MM.1S (cell line): Measurements from ENCODE around the gene MICU2.

Experiments
- DNase-seq: peaks from one replicate; pipeline ENCODE4 v3.0.0-alpha.2; 2015
- H2AFZ ChIP-seq: fragments of 300-600 bp; sonication (generic); 2 replicates; pipeline ENCODE4 v1.6.0; 2016; ENCODE audit warnings: antibody characterized with exemption, low read length
- H3F3A ChIP-seq: fragments of 300-600 bp; sonication (generic); 2 replicates; pipeline ENCODE4 v1.6.1; 2016; ENCODE audit warnings: mild to moderate bottlenecking, antibody characterized with exemption, low read length, moderate library complexity, mixed read lengths; ENCODE audit not compliant: insufficient read depth
- H3K27ac ChIP-seq: fragments of 300-600 bp; sonication (generic); 2 replicates; pipeline ENCODE4 v1.5.1; 2016; ENCODE audit warnings: mild to moderate bottlenecking, low read length
- H3K27me3 ChIP-seq: fragments of 300-600 bp; sonication (generic); replicated peaks from 2 replicates; pipeline ENCODE4 v1.6.0; 2016; ENCODE audit warnings: low read length; ENCODE audit not compliant: insufficient read depth
- H3K36me3 ChIP-seq: fragments of 300-600 bp; sonication (generic); replicated peaks from 2 replicates; pipeline ENCODE4 v1.6.1; 2016; ENCODE audit warnings: mild to moderate bottlenecking, low read length, mixed read lengths; ENCODE audit not compliant: insufficient read depth
- H3K4me1 ChIP-seq: fragments of 300-600 bp; sonication (generic); 2 replicates; pipeline ENCODE4 v1.6.1; 2016; ENCODE audit warnings: low read length, mixed read lengths
- H3K4me2 ChIP-seq: fragments of 300-600 bp; sonication (generic); 2 replicates; pipeline ENCODE4 v1.6.0; 2016; ENCODE audit warnings: low read depth, low read length
- H3K4me3 ChIP-seq: fragments of 300-600 bp; sonication (generic); 2 replicates; pipeline ENCODE4 v1.5.1; 2016; ENCODE audit warnings: low read length, mixed read lengths
- H3K79me2 ChIP-seq: fragments of 300-600 bp; sonication (generic); 2 replicates; pipeline ENCODE4 v1.6.1; 2016; ENCODE audit warnings: mixed run types, low read length, mixed read lengths
- H3K9ac ChIP-seq: fragments of 300-600 bp; sonication (generic); 2 replicates; pipeline ENCODE4 v1.6.1; 2016; ENCODE audit warnings: low read length, mixed read lengths
- H3K9me2 ChIP-seq: fragments of 300-600 bp; sonication (generic); replicated peaks from 2 replicates; pipeline ENCODE4 v1.6.1; 2016; ENCODE audit warnings: mild to moderate bottlenecking, low read length, mixed read lengths; ENCODE audit not compliant: insufficient read depth
- H3K9me3 ChIP-seq: fragments of 300-600 bp; sonication (generic); replicated peaks from 2 replicates; pipeline ENCODE4 v1.6.1; 2016; ENCODE audit warnings: mild to moderate bottlenecking, low read length, mixed read lengths; ENCODE audit not compliant: insufficient read depth
- H4K20me1 ChIP-seq: fragments of 300-600 bp; sonication (generic); 2 replicates; pipeline ENCODE4 v1.6.1; 2016; ENCODE audit warnings: mild to moderate bottlenecking, low read length, moderate library complexity, mixed read lengths; ENCODE audit not compliant: insufficient read depth
- EZH2 ChIP-seq: fragments of 300-600 bp; sonication (generic); optimal IDR thresholded peaks from 2 replicates; pipeline ENCODE3; 2017; ENCODE audit warnings: low read depth, mild to moderate bottlenecking, antibody characterized with exemption, low read length, mixed read lengths
- EZH2phosphoT487 ChIP-seq: fragments of 300-600 bp; sonication (generic); IDR thresholded peaks from 2 replicates; pipeline ENCODE4 v1.6.1; 2018; ENCODE audit warnings: antibody characterized with exemption, low read length
- TF ChIP-seq, protein P1 (sequence below): fragments of 300-600 bp; sonication (generic); IDR thresholded peaks from 2 replicates; pipeline ENCODE4 v1.5.1; 2016; ENCODE audit warnings: antibody characterized with exemption, low read length, mixed read lengths

MICU2 gene

DNA sequence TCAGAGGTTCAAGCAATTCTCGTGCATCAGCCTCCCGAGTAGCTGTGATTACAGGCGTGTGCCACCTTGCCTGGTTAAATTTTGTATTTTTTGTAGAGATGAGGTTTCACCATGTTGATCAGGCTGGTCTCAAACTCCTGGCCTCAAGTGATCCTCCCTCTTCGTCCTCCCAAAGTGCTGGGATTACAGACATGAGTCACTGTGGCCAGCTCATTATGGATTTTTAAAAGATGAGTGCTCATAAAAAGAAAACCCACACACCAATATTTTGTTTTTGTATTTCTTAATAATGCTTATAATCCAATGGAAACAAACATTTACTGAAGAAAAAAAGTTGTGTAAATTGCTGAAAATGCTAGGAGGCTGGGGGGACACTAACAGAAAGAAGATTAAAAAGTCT is 5.0 kb upstream of the MICU2 start:
- no peak overlapping the region for H3K4me3 ChIP-seq
- H3K9me3 ChIP-seq: no peaks in the 10 kb centered on the region
- TF ChIP-seq EZH2 (no peak), EZH2phosphoT487 (no peak)
- TF ChIP-seq, protein P1, sequence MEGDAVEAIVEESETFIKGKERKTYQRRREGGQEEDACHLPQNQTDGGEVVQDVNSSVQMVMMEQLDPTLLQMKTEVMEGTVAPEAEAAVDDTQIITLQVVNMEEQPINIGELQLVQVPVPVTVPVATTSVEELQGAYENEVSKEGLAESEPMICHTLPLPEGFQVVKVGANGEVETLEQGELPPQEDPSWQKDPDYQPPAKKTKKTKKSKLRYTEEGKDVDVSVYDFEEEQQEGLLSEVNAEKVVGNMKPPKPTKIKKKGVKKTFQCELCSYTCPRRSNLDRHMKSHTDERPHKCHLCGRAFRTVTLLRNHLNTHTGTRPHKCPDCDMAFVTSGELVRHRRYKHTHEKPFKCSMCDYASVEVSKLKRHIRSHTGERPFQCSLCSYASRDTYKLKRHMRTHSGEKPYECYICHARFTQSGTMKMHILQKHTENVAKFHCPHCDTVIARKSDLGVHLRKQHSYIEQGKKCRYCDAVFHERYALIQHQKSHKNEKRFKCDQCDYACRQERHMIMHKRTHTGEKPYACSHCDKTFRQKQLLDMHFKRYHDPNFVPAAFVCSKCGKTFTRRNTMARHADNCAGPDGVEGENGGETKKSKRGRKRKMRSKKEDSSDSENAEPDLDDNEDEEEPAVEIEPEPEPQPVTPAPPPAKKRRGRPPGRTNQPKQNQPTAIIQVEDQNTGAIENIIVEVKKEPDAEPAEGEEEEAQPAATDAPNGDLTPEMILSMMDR: no peak
- no peaks in the 10 kb centered on the region for H4K20me1 ChIP-seq
- no peaks in the 10 kb centered on the region for H3K9me2 ChIP-seq
- no peaks in the 10 kb centered on the region for H3K27me3 ChIP-seq
- DNase-seq: no peak
- no peaks in the 10 kb centered on the region for H3K4me1 ChIP-seq
- H3K9ac ChIP-seq: no peak overlapping the region
- no peaks in the 10 kb centered on the region for H3F3A ChIP-seq
- H3K79me2 ChIP-seq: no peaks in the 10 kb centered on the region
- no peak overlapping the region for H3K4me2 ChIP-seq
- no peaks in the 10 kb centered on the region for H3K36me3 ChIP-seq
- no peak overlapping the region for H2AFZ ChIP-seq
- no peak overlapping the region for H3K27ac ChIP-seq

DNA sequence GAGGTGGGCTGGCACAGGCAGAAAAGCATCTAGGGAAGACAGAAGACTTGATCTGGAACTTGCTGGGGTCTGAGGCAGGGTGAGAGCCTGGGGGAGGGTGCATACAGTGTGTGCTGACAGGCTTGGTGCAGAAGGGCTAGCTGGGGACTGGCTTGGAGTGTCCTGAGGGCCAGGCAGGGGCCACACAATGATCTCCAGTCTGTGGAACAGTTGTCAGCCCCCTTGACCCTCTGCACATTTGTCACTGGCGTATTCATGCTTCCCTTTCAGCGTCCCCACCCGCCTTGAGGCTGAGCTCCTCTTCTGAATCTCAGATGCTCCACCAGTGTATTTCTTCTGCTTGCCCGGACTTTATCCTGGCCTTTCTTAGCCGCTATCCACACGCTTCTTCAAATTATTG is 2.8 kb upstream of the MICU2 start:
- Histone ChIP-seq H3F3A (no peaks in the 10 kb centered on the region), H3K9me2 (no peaks in the 10 kb centered on the region), H3K36me3 (no peaks in the 10 kb centered on the region), H3K9me3 (no peaks in the 10 kb centered on the region), H3K27ac (no peak overlapping the region), H3K4me1 (no peaks in the 10 kb centered on the region), H3K4me3 (no peak overlapping the region), H4K20me1 (no peaks in the 10 kb centered on the region), H2AFZ (no peak overlapping the region), H3K27me3 (no peaks in the 10 kb centered on the region), H3K9ac (no peak overlapping the region), H3K79me2 (peaks cover 5% of the 10 kb centered on the region), H3K4me2 (no peak overlapping the region)
- no peak for DNase-seq
- TF ChIP-seq EZH2 (no peak), EZH2phosphoT487 (no peak)
- TF ChIP-seq, protein P1: no peak

DNA sequence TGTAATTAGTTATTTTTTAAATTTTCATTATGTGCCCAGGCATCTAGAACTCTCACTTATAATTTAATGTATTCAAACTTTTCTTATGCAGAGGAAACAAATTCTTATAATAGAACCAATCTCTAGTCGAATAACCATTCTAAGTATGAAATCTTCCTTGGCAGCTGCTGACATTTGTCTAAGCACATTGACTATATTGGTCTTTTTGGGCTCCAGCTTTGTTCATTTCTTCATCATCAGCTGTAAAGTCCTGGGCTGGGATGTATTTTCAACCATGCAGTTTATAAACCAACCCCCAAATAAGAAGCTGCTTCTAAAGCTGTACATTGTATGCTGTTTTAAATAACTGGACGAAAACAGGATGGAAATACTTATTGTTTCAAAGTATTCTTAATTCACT is 2.3 kb upstream of the MICU2 start:
- no peaks in the 10 kb centered on the region for H3K27me3 ChIP-seq
- H3K4me2 ChIP-seq: no peak overlapping the region
- TF ChIP-seq EZH2phosphoT487 (no peak), EZH2 (no peak)
- TF ChIP-seq, protein P1: no peak
- H3K79me2 ChIP-seq: peaks cover 9% of the 10 kb centered on the region
- H4K20me1 ChIP-seq: no peaks in the 10 kb centered on the region
- no peaks in the 10 kb centered on the region for H3F3A ChIP-seq
- H2AFZ ChIP-seq: no peak overlapping the region
- H3K4me1 ChIP-seq: no peaks in the 10 kb centered on the region
- H3K9ac ChIP-seq: no peak overlapping the region
- H3K9me3 ChIP-seq: no peaks in the 10 kb centered on the region
- DNase-seq: no peak
- H3K9me2 ChIP-seq: no peaks in the 10 kb centered on the region
- H3K4me3 ChIP-seq: no peak overlapping the region
- H3K36me3 ChIP-seq: no peaks in the 10 kb centered on the region
- H3K27ac ChIP-seq: no peak overlapping the region

DNA sequence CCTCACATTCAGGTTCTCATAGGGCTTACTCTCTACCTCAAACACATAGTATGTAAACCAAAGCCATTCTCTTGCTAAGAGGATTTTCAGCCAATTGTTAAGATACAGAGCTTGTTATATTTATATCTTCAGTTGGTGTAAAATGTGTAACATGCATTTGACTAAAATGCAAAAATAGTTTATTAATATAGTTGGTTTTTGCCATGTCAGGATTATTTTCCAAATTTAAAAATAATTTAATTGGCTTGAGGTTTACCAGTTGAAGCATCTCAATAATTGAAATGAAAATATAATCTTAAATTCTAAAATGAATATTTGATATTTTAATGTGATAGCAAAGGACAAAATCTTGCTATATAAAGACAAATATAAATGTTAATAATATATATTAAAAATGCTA is 7.2 kb downstream of the MICU2 start:
- Histone ChIP-seq H3K4me3 (no peak overlapping the region), H3K9ac (no peak overlapping the region), H4K20me1 (no peaks in the 10 kb centered on the region), H2AFZ (no peak overlapping the region), H3F3A (no peaks in the 10 kb centered on the region), H3K79me2 (peaks cover 43% of the 10 kb centered on the region), H3K27ac (no peak overlapping the region), H3K27me3 (no peaks in the 10 kb centered on the region), H3K36me3 (no peaks in the 10 kb centered on the region), H3K9me2 (no peaks in the 10 kb centered on the region), H3K9me3 (no peaks in the 10 kb centered on the region), H3K4me1 (no peaks in the 10 kb centered on the region), H3K4me2 (no peak overlapping the region)
- TF ChIP-seq, protein P1: no peak
- TF ChIP-seq EZH2 (no peak), EZH2phosphoT487 (no peak)
- DNase-seq: no peak
